ENCODE results near the gene SFRP5.
A peak's percentile ranks its signal among the peaks of the same experiment; 100 is the strongest.

SFRP5 gene

GRCh38 chr10:97734021-97734420 lies 37.8 kb downstream of the SFRP5 start:
- no peak for TF ChIP-seq CTCF (IDR thresholded peaks at IDR 0.05; ENCODE audit: low read depth, low read length)

GRCh38 chr10:97733256-97733655 lies 38.5 kb downstream of the SFRP5 start:
- TF ChIP-seq CTCF (IDR thresholded peaks at IDR 0.05; ENCODE audit: low read depth, low read length), result no peak

More at GRCh38 chr10:97734021-97734420, 37.8 kb downstream of the SFRP5 start:
- no peak overlapping the region for H3K4me3 ChIP-seq (ENCODE audit: low read depth, low read length)

GRCh38 chr10:97732052-97732359 lies 39.8 kb downstream of the SFRP5 start:
- no peak overlapping the region for H3K4me3 ChIP-seq (ENCODE audit: low read depth, low read length)
- TF ChIP-seq CTCF (IDR thresholded peaks at IDR 0.05; ENCODE audit: low read depth, low read length), result no peak

More at GRCh38 chr10:97733256-97733655, 38.5 kb downstream of the SFRP5 start:
- no peak overlapping the region for H3K4me3 ChIP-seq (ENCODE audit: low read depth, low read length)

- TF ChIP-seq CTCF (IDR thresholded peaks at IDR 0.05; ENCODE audit: low read depth, low read length), result peak; percentile 82
- H3K4me3 ChIP-seq (ENCODE audit: low read depth, low read length), result no peak overlapping the region
Measured at GRCh38 chr10:97731346-97732051, 40.3 kb downstream of the SFRP5 start.

GRCh38 chr10:97729014-97729413 lies 42.8 kb downstream of the SFRP5 start:
- TF ChIP-seq CTCF (IDR thresholded peaks at IDR 0.05; ENCODE audit: low read depth, low read length), result no peak
- H3K4me3 ChIP-seq (ENCODE audit: low read depth, low read length), result no peak overlapping the region

- no peak for TF ChIP-seq CTCF (IDR thresholded peaks at IDR 0.05; ENCODE audit: low read depth, low read length)
- peak overlapping the region; percentile 31 for H3K4me3 ChIP-seq (ENCODE audit: low read depth, low read length)
Measured at GRCh38 chr10:97726636-97727178, 45.1 kb downstream of the SFRP5 start.

- TF ChIP-seq CTCF (IDR thresholded peaks at IDR 0.05; ENCODE audit: low read depth, low read length), result no peak
- H3K4me3 ChIP-seq (ENCODE audit: low read depth, low read length), result no peak overlapping the region
Measured at GRCh38 chr10:97724341-97724941, 47.4 kb downstream of the SFRP5 start.

All from WI38 (cell line).